GM21423 (cell line): ENCODE results near the gene ATP1A1.

Experiments
- ATAC-seq: cut with Tn5 transposase; IDR thresholded peaks from one replicate; pipeline ENCODE4 v1.9.1; 2021; ENCODE audit warnings: mild to moderate bottlenecking, moderate library complexity; ENCODE audit not compliant: unreplicated experiment

ATP1A1 gene

DNA sequence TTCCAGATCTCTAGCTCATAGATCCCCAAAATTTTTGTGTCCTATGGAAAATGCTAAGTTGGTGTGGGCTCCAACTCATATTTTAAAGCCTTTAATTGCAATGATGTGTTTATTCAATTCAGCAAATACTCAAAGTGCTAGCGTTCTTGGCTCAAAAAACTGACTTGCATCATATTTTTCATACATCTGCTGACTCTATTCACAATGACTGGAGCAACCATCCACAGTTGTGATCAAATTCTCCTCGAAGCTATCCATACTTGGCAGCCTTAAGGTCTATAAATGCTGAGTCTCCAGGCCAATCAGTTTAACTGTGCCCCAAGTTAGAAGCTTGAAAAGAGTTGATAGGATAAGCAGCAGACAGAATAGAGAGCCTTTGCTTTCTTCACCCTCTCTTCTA is 2.9 kb upstream of the ATP1A1 start:
- no peak for ATAC-seq

DNA sequence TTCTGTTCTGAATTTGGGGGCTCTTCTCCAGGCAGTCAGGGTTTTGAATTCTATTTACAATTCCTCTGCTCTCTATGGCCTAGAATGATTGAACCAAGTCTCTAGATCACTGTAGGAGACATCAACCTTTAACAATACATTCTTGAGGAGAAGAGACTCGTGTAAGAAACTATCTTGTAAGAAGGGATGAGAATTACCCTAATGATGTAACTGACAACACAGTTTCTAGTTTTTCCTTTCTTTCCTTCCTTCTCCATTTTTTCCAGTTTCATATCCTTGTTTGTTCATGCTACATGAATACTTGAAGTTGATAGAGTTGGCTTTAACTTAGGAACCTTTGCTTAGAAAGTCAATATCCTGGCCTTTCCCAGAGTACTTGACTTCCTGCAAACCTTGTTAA is 1.3 kb upstream of the ATP1A1 start:
- no peak for ATAC-seq

- ATAC-seq: no peak
Observed at GRCh38 chr1:116372191-116372590, 853 bp upstream of the ATP1A1 start.

DNA sequence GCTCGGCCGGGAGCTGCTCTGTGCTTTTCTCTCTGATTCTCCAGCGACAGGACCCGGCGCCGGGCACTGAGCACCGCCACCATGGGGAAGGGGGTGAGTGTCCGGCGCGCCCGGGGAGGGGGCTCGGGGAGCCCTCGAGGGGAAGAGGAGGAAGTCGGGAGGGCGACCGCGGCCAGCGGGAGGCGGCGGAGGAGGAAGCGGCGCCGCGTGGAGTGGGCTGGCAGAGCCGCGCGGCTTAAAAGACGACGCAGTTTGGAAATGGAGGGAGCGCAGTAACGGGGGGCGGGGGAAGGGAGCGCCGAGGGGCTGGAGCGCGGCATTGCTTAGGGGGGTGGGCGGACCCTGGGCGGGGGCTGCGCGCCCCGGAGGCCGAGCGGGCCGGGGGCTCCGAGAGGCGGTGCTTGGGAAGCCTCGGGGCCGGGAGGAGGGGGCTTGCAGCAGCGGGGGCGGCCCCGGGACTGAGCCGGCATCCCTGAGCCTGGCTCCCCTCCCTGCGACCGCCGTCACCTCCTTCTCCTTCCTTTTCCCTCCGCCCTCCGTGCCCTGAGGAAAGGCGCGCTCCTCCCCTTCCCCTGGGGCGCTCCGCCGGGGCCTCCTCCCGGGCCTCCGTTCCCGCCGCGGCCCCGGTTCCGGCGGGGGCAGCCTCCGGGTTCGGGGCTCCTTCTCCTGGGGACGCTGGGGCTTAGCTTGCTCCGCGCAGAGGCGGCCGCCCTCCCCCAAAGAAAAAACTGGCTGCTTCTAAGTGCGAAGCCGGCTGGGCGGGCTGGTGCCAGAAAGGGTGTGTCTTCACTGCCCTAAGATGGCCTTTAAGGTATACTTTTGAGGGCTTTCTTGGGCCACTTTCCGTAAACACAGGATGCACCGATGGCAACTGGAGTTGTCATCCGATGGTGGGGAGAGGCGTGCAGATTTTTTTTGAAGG is 648 bp downstream of the ATP1A1 start:
- peak; percentile 4 for ATAC-seq

GRCh38 chr1:116374353-116375147 is 1.5 kb downstream of the ATP1A1 start:
- ATAC-seq: no peak

- ATAC-seq: no peak
Observed at GRCh38 chr1:116375148-116375886, 2.3 kb downstream of the ATP1A1 start.

GRCh38 chr1:116375887-116376728 is 3.1 kb downstream of the ATP1A1 start:
- no peak for ATAC-seq

GRCh38 chr1:116376729-116377086 is 3.7 kb downstream of the ATP1A1 start:
- no peak for ATAC-seq

DNA sequence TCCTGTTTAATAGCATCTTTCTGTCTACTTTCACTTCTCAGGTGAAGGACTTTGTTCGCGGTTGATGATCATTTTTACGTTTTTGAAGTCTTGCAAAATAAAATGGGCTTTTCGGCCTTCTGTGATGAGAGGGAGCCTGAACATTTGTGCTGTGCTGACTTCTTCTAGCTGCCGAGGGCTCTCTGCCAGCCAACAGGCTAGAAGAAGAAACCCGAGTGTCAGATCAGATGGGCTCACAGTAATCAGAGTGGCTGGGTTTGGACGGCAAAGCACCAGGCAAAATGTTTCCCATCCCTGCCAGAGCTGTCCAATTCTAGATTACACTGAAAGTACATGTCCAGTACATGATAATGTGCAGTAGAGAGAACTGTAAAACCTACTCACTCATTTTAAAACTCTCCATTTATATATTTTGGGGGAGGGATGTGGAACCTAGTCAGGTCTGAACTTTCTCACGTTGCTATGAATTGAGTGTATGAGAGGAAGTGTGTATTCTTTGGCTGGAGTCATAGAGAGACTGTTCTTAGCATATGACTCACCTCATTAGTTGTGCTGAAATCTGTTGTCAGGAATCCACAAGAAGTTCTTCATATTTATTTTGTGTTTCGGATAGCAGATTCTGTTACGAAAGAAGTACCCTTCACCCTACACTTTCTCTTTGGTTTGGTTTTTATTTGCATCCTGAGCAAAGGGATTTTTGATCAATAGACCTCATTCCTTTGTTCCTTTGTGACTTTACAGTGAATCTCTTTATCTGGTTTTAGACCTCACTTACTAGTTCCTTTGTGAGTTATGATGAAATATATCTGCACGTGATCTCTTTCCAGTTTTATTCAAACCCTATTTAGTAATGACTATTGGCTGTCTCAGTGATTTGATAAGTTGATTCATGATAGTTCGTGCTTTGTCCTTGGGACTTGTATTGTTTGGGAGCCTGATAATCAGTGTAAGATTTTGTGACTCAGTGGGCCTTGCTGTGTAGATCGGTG is 4.8 kb downstream of the ATP1A1 start:
- ATAC-seq: peak; percentile 70

GRCh38 chr1:116379057-116379630 is 6.1 kb downstream of the ATP1A1 start:
- ATAC-seq: no peak

DNA sequence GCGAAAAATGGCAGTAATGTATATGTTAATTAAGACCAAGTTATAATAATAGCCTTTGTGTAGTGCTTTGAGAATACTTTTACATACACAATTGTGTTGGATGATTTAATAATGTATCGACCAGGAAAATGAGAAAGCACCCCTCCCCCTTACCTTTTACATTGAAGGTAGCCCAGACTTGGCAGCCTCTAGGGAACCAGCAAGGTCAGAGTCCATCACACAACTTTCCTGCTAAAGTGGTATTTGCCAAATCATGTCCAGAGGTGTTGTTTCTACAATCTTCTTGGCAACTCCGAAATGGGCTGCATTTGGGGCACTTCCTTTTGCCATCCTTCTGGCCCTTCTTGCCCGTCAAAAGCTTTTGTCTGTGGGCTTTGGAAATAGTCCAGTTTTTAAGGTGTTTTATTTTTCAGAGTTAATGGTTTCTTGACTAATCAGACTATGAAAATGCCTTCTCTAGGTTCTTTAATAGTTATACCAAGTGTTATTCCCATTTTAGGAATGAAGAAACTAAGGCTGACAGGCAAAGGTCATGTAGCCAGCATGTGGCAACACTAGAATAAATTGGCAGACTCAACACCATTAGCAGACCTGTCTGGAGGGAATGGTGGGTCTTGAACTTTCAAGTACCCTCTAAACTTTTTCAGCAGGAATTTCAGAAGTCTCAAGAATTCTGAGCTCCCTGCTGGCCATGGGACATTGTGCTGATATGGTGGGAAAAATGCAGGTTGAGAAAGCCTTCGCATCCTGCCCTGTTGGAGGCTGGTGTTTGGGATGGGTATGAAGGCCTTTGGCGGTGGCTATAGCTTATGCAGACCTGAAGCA is 6.8 kb downstream of the ATP1A1 start:
- no peak for ATAC-seq

GRCh38 chr1:116380499-116381242 is 7.6 kb downstream of the ATP1A1 start:
- ATAC-seq: no peak

GRCh38 chr1:116382321-116382720 is 9.3 kb downstream of the ATP1A1 start:
- no peak for ATAC-seq

DNA sequence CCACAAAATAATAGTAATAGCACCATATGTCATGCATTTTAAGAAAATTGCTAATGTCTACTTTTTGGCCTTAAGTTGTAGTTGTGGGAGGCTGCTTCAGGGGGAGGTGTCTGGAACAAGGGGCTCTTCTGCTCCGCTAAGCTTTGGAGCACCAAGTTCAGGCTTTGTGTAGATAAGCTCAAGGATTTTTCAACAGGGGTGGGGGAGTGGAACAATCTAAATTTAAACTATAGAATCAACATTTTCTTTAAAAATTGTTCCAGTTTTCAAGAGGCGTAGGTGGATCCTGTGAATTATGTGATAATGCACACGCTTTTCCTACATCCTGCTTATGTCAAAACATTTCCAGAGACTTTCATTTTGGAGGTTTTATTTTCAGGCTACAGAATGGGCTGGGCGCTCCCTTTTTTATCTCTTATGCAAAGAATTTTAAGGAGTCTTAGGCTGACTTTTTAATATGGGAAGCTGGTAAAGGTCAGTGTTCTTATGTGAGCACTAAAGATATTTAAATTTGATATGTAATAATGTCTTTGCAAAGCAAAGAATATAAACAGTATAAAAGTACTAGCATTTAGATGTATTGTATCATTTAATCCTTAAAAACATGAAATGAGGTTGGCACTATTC is 9.9 kb downstream of the ATP1A1 start:
- ATAC-seq: no peak

DNA sequence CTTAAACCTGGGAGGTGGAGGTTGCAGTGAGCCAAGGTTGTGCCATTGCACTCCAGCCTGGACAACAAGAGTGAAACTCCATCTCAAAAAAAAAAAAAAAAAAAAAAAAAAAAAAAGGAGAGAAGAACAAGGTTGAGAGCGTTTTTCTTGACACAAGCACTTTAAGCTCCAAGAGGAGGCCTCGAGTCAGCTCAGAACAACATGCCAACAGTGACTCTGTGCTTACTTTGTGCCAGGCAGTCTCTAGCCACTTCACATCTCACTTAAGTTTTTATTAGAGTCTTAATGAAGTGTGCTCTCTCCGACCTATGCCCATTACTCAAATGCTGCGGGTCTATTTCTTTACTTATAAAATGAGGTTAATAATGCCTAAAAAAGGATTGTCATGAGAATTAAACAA is 13.0 kb downstream of the ATP1A1 start:
- ATAC-seq: no peak

DNA sequence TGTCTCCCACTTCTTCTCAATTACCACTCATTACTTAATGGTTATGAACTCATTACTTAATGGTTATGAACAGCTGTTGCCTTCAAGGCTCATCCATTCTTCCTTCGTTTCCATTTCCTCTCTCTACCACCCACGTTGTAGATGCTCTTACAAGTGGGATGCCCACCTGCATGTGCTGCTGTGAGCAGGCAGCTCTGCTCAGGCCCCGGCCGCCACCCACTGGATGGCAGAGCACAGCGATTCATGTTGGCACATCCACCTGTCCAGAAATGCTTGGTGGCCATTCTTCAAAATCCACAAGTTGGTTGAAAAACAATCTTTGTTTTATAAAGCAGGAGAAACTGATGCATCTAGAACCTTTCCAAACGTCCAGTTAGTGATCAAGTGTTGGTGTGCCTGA is 14.5 kb downstream of the ATP1A1 start:
- ATAC-seq: no peak

DNA sequence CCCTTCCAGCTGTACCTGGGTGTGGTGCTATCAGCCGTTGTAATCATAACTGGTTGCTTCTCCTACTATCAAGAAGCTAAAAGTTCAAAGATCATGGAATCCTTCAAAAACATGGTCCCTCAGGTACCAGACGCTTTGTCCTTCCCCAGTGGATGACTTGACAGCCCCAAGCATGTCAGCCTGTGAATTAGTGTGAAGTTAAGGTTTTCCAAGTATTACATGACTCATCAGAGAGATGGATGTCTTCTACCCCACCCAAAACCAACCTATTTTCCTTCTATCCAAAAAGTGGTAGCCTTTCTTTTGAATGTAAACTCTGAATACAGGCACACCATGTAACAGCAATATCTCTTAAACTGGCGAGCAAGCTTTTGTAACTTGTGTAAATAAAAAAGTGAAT is 15.1 kb downstream of the ATP1A1 start:
- no peak for ATAC-seq
